Measurements from ENCODE around the gene DCUN1D2.
"Not testable (repeated sequence)": the region's sequence is repeated elsewhere in the genome, so short reads cannot be mapped to it uniquely, and the experiment has no call there.

Gene DCUN1D2

GRCh38 chr13:113472355-113473025 is 18.0 kb downstream of the DCUN1D2 start:
- H3K9me3 ChIP-seq (replicated peaks; ENCODE audit: insufficient read depth, low read length) = no peaks in the 10 kb centered on the region
- no peaks in the 10 kb centered on the region for H3F3A ChIP-seq (ENCODE audit: insufficient read depth, low read length)
- H3K27ac ChIP-seq (ENCODE audit: low read length) = no peak overlapping the region
- H3K4me2 ChIP-seq (ENCODE audit: low read depth, low read length) = no peak overlapping the region
- H3K4me3 ChIP-seq (ENCODE audit: low read length) = no peak overlapping the region
- TF ChIP-seq EZH2phosphoT487 (IDR thresholded peaks at IDR 0.05; ENCODE audit: low read length) (no peak), CTCF (IDR thresholded peaks at IDR 0.05; ENCODE audit: low read length) (no peak), EZH2 (optimal IDR thresholded peaks at IDR 0.05; ENCODE audit: low read depth, low read length) (no peak)
- no peak for DNase-seq
- no peaks in the 10 kb centered on the region for H3K4me1 ChIP-seq (ENCODE audit: low read length)
- peaks cover 4% of the 10 kb centered on the region; the same call in 1 of the 2 replicates for H3K79me2 ChIP-seq (ENCODE audit: low read length)
- no peak overlapping the region for H3K9ac ChIP-seq (ENCODE audit: low read length)
- H4K20me1 ChIP-seq (ENCODE audit: insufficient read depth, low read length) = no peaks in the 10 kb centered on the region
- H2AFZ ChIP-seq (ENCODE audit: low read length) = no peak overlapping the region
- H3K9me2 ChIP-seq (replicated peaks; ENCODE audit: insufficient read depth, low read length) = no peaks in the 10 kb centered on the region
- no peaks in the 10 kb centered on the region for H3K27me3 ChIP-seq (replicated peaks; ENCODE audit: insufficient read depth, low read length)
- H3K36me3 ChIP-seq (replicated peaks; ENCODE audit: insufficient read depth, low read length) = no peaks in the 10 kb centered on the region; the same call in 1 of the 2 replicates

DNA sequence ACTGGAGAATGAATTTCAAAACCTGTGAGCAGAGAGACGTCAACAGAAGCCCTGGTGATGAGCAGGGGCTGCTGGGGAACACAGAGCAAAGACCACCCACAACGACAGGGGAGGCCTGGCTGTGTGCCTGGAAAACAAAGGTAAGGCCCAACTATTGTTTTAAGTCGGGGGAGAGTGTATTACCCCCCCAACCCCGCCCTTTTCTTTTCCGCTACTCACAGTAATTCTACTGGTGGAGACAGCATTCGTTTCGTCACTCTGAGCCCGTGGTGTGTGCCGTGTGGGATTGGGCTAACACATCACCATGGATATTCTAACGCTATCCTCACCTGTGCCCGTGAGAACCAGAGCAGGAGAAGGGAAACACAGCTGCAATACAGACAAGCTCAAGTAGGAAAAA is 18.7 kb downstream of the DCUN1D2 start:
- Histone ChIP-seq H3K4me1 (ENCODE audit: low read length) (no peaks in the 10 kb centered on the region), H3K9ac (ENCODE audit: low read length) (no peak overlapping the region), H4K20me1 (ENCODE audit: insufficient read depth, low read length) (no peaks in the 10 kb centered on the region), H3K27ac (ENCODE audit: low read length) (no peak overlapping the region), H3K4me3 (ENCODE audit: low read length) (no peak overlapping the region), H3K9me2 (replicated peaks; ENCODE audit: insufficient read depth, low read length) (no peaks in the 10 kb centered on the region), H2AFZ (ENCODE audit: low read length) (no peak overlapping the region), H3F3A (ENCODE audit: insufficient read depth, low read length) (no peaks in the 10 kb centered on the region), H3K4me2 (ENCODE audit: low read depth, low read length) (no peak overlapping the region), H3K36me3 (replicated peaks; ENCODE audit: insufficient read depth, low read length) (no peaks in the 10 kb centered on the region; the same call in 1 of the 2 replicates), H3K79me2 (ENCODE audit: low read length) (peaks cover 4% of the 10 kb centered on the region; the same call in 1 of the 2 replicates), H3K27me3 (replicated peaks; ENCODE audit: insufficient read depth, low read length) (no peaks in the 10 kb centered on the region), H3K9me3 (replicated peaks; ENCODE audit: insufficient read depth, low read length) (no peaks in the 10 kb centered on the region)
- TF ChIP-seq CTCF (IDR thresholded peaks at IDR 0.05; ENCODE audit: low read length) = no peak
- TF ChIP-seq EZH2phosphoT487 (IDR thresholded peaks at IDR 0.05; ENCODE audit: low read length) = no peak
- no peak for TF ChIP-seq EZH2 (optimal IDR thresholded peaks at IDR 0.05; ENCODE audit: low read depth, low read length)
- DNase-seq = no peak

- H2AFZ ChIP-seq (ENCODE audit: low read length); H3K9me3 ChIP-seq (replicated peaks; ENCODE audit: insufficient read depth, low read length); H3K4me1 ChIP-seq (ENCODE audit: low read length); H3K9ac ChIP-seq (ENCODE audit: low read length); H3K4me2 ChIP-seq (ENCODE audit: low read depth, low read length); H3K4me3 ChIP-seq (ENCODE audit: low read length); DNase-seq; H3K79me2 ChIP-seq (ENCODE audit: low read length); H4K20me1 ChIP-seq (ENCODE audit: insufficient read depth, low read length); H3F3A ChIP-seq (ENCODE audit: insufficient read depth, low read length); H3K9me2 ChIP-seq (replicated peaks; ENCODE audit: insufficient read depth, low read length); H3K27ac ChIP-seq (ENCODE audit: low read length); H3K27me3 ChIP-seq (replicated peaks; ENCODE audit: insufficient read depth, low read length); H3K36me3 ChIP-seq (replicated peaks; ENCODE audit: insufficient read depth, low read length): not testable (repeated sequence)
These were observed 19.8 kb downstream of the DCUN1D2 start for GRCh38 chr13:113470635-113471163.

DNA sequence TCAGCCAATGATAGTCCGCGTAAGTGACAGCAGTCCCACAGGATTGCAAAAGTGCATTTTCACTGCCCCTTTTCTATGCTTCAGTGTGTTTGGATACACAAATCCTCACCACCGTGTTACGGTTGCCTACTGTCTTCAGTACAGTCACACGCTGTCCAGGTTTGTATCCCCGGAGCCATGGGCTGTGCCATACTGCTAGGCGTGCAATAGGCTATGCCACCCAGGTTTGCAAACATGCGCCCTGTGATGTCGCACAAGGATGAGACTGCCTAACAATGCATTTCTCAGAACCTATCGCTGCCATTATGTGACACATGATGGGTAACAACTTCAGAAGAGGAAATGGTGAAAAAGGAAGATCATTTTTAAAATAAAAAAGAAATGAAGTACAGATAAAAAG is 20.4 kb downstream of the DCUN1D2 start:
- no peak for DNase-seq
- TF ChIP-seq EZH2phosphoT487 (IDR thresholded peaks at IDR 0.05; ENCODE audit: low read length) = no peak
- no peak for TF ChIP-seq CTCF (IDR thresholded peaks at IDR 0.05; ENCODE audit: low read length)
- no peak for TF ChIP-seq EZH2 (optimal IDR thresholded peaks at IDR 0.05; ENCODE audit: low read depth, low read length)

More for the DNA sequence above, 20.4 kb downstream of the DCUN1D2 start:
- Histone ChIP-seq H3K9me2 (replicated peaks; ENCODE audit: insufficient read depth, low read length) (no peaks in the 10 kb centered on the region), H3K4me2 (ENCODE audit: low read depth, low read length) (no peak overlapping the region), H3K9me3 (replicated peaks; ENCODE audit: insufficient read depth, low read length) (no peaks in the 10 kb centered on the region), H3K4me1 (ENCODE audit: low read length) (peaks cover 12% of the 10 kb centered on the region), H3K4me3 (ENCODE audit: low read length) (no peak overlapping the region), H3F3A (ENCODE audit: insufficient read depth, low read length) (peaks cover 15% of the 10 kb centered on the region), H3K27me3 (replicated peaks; ENCODE audit: insufficient read depth, low read length) (no peaks in the 10 kb centered on the region), H3K79me2 (ENCODE audit: low read length) (peaks cover 4% of the 10 kb centered on the region; the same call in 1 of the 2 replicates), H4K20me1 (ENCODE audit: insufficient read depth, low read length) (no peaks in the 10 kb centered on the region), H3K9ac (ENCODE audit: low read length) (no peak overlapping the region), H2AFZ (ENCODE audit: low read length) (no peak overlapping the region), H3K27ac (ENCODE audit: low read length) (no peak overlapping the region), H3K36me3 (replicated peaks; ENCODE audit: insufficient read depth, low read length) (no peaks in the 10 kb centered on the region; the same call in 1 of the 2 replicates)
